Body of pancreas (tissue), 4 donors: Measurements from ENCODE around the gene DNAH3.
"Not testable (repeated sequence)": the region's sequence is repeated elsewhere in the genome, so short reads cannot be mapped to it uniquely, and the experiment has no call there.

Source experiments
- CTCF ChIP-seq, 7 experiments: fragments of 450-650 bp in 4 of 7; fragments of 200-600 bp in 3 of 7; sonication (generic) in 3 of 7; IDR thresholded peaks; one replicate each; pipeline ENCODE4 v1.5.1; 2016 to 2019; ENCODE audit warnings: antibody characterized with exemption in 7 of 7
- POLR2A ChIP-seq, 3 donors: fragments of 450-650 bp; IDR thresholded peaks; one replicate each; pipeline ENCODE4 v1.6.1; 2016; ENCODE audit warnings: antibody characterized with exemption in 3 of 3, mild to moderate bottlenecking in 2 of 3

- not testable (repeated sequence) for TF ChIP-seq CTCF, POLR2A (IDR thresholded peaks at IDR 0.05)
These were observed 205.1 kb downstream of the DNAH3 start for GRCh38 chr16:20945575-20945875.
